Measurements from ENCODE around the gene MRPL36. TPM values are rescaled to one million over a fixed set of nuclear protein-coding genes. Genes with fewer than 3 reads are reported as not detected.

Gene MRPL36
- total and polyA plus RNA-seq, 9 donors: 26.8 to 60.7 (median 34.0) TPM

DNA sequence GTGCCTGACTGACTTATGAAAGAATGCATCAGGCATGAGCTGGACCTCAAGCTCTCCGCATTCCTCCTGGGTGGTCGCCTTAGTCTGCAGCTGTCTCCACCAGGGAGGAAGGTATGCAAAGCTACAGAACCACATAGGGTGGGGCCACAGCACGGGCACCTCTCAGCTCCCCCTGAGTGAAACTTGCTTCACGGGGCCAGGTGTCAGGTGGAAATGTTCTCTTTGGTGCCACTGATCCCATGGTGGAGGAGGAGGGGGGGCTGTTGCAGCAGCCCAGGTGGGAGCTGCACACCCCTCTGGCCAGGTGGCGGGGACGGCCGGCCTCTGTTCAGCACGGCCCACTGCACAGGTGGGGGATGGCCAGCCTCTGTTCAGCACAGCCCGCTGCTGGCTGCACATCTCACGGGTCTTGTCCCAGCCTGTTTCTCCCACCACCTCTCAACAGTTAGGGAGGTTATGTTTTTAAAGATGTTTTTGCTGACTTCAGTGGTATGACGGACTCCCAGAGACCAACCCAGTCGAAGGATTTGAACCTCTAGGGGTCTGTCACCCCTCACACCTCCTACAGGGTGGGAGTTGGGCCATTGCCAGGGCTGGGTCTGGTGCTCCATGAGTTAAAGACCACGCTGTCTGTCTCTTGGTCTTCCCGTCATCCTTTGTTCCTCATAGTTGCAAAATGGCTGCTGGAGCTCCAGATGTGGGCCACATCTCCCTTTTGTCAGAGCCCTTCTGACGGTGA lies 34.3 kb downstream of the MRPL36 start:
- TF ChIP-seq, protein P1, sequence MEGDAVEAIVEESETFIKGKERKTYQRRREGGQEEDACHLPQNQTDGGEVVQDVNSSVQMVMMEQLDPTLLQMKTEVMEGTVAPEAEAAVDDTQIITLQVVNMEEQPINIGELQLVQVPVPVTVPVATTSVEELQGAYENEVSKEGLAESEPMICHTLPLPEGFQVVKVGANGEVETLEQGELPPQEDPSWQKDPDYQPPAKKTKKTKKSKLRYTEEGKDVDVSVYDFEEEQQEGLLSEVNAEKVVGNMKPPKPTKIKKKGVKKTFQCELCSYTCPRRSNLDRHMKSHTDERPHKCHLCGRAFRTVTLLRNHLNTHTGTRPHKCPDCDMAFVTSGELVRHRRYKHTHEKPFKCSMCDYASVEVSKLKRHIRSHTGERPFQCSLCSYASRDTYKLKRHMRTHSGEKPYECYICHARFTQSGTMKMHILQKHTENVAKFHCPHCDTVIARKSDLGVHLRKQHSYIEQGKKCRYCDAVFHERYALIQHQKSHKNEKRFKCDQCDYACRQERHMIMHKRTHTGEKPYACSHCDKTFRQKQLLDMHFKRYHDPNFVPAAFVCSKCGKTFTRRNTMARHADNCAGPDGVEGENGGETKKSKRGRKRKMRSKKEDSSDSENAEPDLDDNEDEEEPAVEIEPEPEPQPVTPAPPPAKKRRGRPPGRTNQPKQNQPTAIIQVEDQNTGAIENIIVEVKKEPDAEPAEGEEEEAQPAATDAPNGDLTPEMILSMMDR (IDR thresholded peaks at IDR 0.05): no peak
- TF ChIP-seq POLR2A (IDR thresholded peaks at IDR 0.05): no peak
- no peak for TF ChIP-seq EP300 (IDR thresholded peaks at IDR 0.05)
- peak in 2 of 5 donors; percentile 10 to 26 for DNase-seq
- Histone ChIP-seq H3K27me3 (no peaks in the 10 kb centered on the region), H3K4me3 (no peak overlapping the region), H3K4me1 (ENCODE audit: insufficient read depth) (peaks cover 2% of the 10 kb centered on the region), H3K9me3 (no peaks in the 10 kb centered on the region), H3K27ac (no peak overlapping the region), H3K36me3 (no peaks in the 10 kb centered on the region)
- 63 to 80% (median 68%) methylated on average over 11 to 15 of the region's 15 CpGs for WGBS, 3 donors
- intact Hi-C loops (cut with DNase I): loop anchor here in 3 of 4 donors (10.0 kb wide), 2 partner anchors 269 to 279 kb away; no protein-coding TSS in a partner anchor

DNA sequence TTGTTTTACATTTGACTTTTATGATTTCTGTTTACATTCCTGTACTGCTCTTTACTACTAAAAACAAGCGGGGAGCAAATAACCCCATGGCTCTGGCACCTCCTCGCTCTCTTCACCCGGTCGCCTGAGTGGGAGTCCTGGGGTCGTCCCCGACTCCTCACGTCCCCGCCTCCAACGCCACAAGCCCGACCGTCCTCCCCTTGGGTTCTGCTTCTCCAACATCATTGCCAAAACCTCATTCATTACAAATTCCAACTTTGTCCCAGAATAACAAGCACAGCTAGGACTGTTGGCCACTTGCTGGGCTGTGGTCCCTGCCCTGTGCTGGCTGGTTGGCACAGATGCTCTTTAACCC lies 35.1 kb downstream of the MRPL36 start:
- no peak overlapping the region for H3K27ac ChIP-seq
- no peaks in the 10 kb centered on the region for H3K27me3 ChIP-seq
- no peaks in the 10 kb centered on the region for H3K36me3 ChIP-seq
- H3K4me3 ChIP-seq: no peak overlapping the region
- TF ChIP-seq POLR2A (IDR thresholded peaks at IDR 0.05): no peak
- no peak for TF ChIP-seq EP300 (IDR thresholded peaks at IDR 0.05)
- TF ChIP-seq, protein P1 (IDR thresholded peaks at IDR 0.05): no peak
- intact Hi-C loops (cut with DNase I): loop anchor here in 3 of 4 donors (10.0 kb wide), 2 partner anchors 270 to 280 kb away; no protein-coding TSS in a partner anchor
- 12 to 22% (median 15%) methylated on average over 11 of the region's 11 CpGs for WGBS, 3 donors
- H3K4me1 ChIP-seq (ENCODE audit: insufficient read depth): peaks cover 2% of the 10 kb centered on the region
- DNase-seq: peak in 1 of 5 donors; percentile 6
- H3K9me3 ChIP-seq: no peaks in the 10 kb centered on the region

DNA sequence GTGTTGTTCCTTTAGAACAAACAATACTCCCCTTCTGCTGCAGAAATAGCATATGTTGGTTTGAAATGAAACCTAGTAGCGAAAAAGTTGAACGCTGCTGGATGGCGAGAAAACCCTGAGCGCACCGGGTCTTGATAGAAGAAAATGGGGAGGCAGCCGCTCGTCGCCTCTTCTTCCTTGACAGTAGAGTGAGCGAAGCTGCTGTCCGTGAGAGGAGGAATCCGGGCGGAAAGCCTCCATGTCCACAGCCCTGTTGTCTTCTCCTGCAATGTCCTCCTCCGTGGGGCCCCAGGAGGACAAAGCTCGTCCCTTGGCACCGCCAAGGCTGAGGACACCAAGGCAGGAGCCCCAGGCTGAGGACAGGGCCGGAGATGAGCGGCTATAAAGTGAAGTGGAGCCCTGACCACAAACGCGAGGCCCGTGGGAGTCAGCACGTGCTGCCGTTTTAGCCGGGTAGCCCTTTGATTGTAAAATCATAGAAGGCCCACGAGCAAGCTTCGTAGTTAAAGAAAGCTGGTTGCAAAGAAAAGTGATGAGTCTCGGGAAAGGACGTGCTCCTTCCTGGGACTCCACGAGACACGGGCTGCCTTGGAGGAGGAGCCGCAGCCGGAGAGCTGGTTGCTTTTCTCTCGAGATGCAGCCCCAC lies 35.6 kb downstream of the MRPL36 start:
- intact Hi-C loops (cut with DNase I): loop anchor here in 3 of 4 donors (10.0 kb wide), 2 partner anchors 271 to 281 kb away; no protein-coding TSS in a partner anchor
- Histone ChIP-seq H3K36me3 (no peaks in the 10 kb centered on the region), H3K27me3 (no peaks in the 10 kb centered on the region), H3K27ac (no peak overlapping the region), H3K4me3 (no peak overlapping the region), H3K4me1 (ENCODE audit: insufficient read depth) (peaks cover 2% of the 10 kb centered on the region), H3K9me3 (no peaks in the 10 kb centered on the region)
- WGBS, 3 donors: 13 to 37% (median 22%) methylated on average over 32 of the region's 32 CpGs
- DNase-seq: peak in 4 of 5 donors; percentile 8 to 35 (median 12)
- TF ChIP-seq EP300 (IDR thresholded peaks at IDR 0.05) (no peak), POLR2A (IDR thresholded peaks at IDR 0.05) (no peak)
- TF ChIP-seq, protein P1 (IDR thresholded peaks at IDR 0.05): no peak

DNA sequence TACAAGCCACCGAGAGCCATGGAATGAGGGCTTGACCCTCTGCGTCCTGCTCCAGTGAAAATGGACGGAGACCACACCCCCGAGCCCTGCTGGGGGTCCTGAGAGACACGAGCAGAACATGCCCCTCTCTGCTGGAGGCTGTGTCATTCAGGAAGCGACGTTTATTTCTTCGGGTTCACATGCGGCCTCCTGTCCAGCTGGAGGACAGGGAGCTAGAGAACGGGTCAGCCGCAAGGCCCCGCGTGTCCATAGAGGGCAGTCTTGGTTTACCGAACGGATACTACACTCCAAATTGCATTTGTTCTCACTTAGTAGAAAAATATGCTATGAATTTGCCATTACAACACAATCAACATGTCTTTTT lies 36.1 kb downstream of the MRPL36 start:
- H3K4me1 ChIP-seq (ENCODE audit: insufficient read depth): peaks cover 2% of the 10 kb centered on the region
- H3K27ac ChIP-seq: no peak overlapping the region
- no peak for TF ChIP-seq EP300 (IDR thresholded peaks at IDR 0.05)
- TF ChIP-seq, protein P1 (IDR thresholded peaks at IDR 0.05): peak in 1 of 3 donors; percentile 24
- H3K4me3 ChIP-seq: no peak overlapping the region
- 10 to 23% (median 17%) methylated on average over 15 of the region's 15 CpGs for WGBS, 3 donors
- H3K27me3 ChIP-seq: no peaks in the 10 kb centered on the region
- no peaks in the 10 kb centered on the region for H3K9me3 ChIP-seq
- intact Hi-C loops (cut with DNase I): loop anchor here in 3 of 4 donors (10.0 kb wide), 2 partner anchors 271 to 281 kb away; no protein-coding TSS in a partner anchor
- DNase-seq: peak; percentile 30 to 67 (median 42)
- no peaks in the 10 kb centered on the region for H3K36me3 ChIP-seq

All from ovary (tissue), 9 donors.